IMR-90 (cell line): ENCODE measurements around the gene ANKEF1. TPM values are rescaled to one million over a fixed set of nuclear protein-coding genes. Genes with fewer than 3 reads are reported as not detected.

Experiments
- ATAC-seq: fragments of 200-7000 bp; cut with Tn5 transposase; 2 replicates; pipeline ENCODE4 v1.9.1; 2020; ENCODE audit warnings: low read depth, mild to moderate bottlenecking, moderate library complexity
- BruUV-seq: library from RNA; stranded (reverse); fragments of 400-500 nt; replicated peaks from 2 replicates; lab custom pipeline; 2021; lab: Mats Ljungman, UMichigan
- CTCF ChIA-PET: fragments of 300-600 bp; formaldehyde crosslinking; extraction: SDS; loops from one replicate; lab custom pipeline; 2021; ENCODE audit warnings: antibody characterized with exemption; lab: Yijun Ruan, JAX
- POLR2A ChIA-PET: fragments of 300-600 bp; sonication (Branson Sonifier 250); formaldehyde crosslinking; loops from one replicate; lab custom pipeline; 2022; ENCODE audit warnings: antibody characterized with exemption; ENCODE audit not compliant: unreplicated experiment; lab: Charles Lee
- DNase-seq: peaks from one replicate; pipeline ENCODE4 v3.0.0; 2013
- H2AFZ ChIP-seq: replicated peaks from 2 replicates; pipeline ENCODE3; 2013; ENCODE audit warnings: low read length, mild to moderate bottlenecking; ENCODE audit not compliant: poor library complexity
- H2AK5ac ChIP-seq: 2 replicates; pipeline ENCODE4 v1.6.1; 2013; ENCODE audit warnings: low read depth, low read length, inconsistent platforms
- H2AK9ac ChIP-seq: replicated peaks from 2 replicates; pipeline ENCODE3; 2013; ENCODE audit warnings: mild to moderate bottlenecking, low read depth, low read length, moderate library complexity; ENCODE audit not compliant: poor library complexity
- H2BK120ac ChIP-seq: 2 replicates; pipeline ENCODE4 v1.6.1; 2013; ENCODE audit warnings: low read depth, low read length, inconsistent platforms
- H2BK15ac ChIP-seq: 3 replicates; pipeline ENCODE4 v1.6.1; 2013; ENCODE audit warnings: low read depth, low read length, inconsistent platforms
- H2BK20ac ChIP-seq: 2 replicates; pipeline ENCODE4 v1.6.1; 2013; ENCODE audit warnings: low read depth, mild to moderate bottlenecking, inconsistent platforms, low read length, moderate library complexity
- H2BK5ac ChIP-seq: 2 replicates; pipeline ENCODE4 v1.6.1; 2013; ENCODE audit warnings: mild to moderate bottlenecking, low read depth, low read length, inconsistent platforms; ENCODE audit not compliant: poor library complexity, severe bottlenecking
- H3K14ac ChIP-seq: replicated peaks from 2 replicates; pipeline ENCODE4 v1.6.1; 2013; ENCODE audit warnings: low read depth, low read length, inconsistent platforms
- H3K18ac ChIP-seq: 2 replicates; pipeline ENCODE4 v1.6.1; 2013; ENCODE audit warnings: low read depth, low read length, control low read depth
- H3K23ac ChIP-seq: 2 replicates; pipeline ENCODE4 v1.6.1; 2013; ENCODE audit warnings: low read depth, low read length, inconsistent platforms
- H3K27ac ChIP-seq: 2 replicates; pipeline ENCODE4 v1.5.1; 2013; ENCODE audit warnings: mild to moderate bottlenecking, control low read depth, low read length; ENCODE audit not compliant: insufficient read depth
- H3K27me3 ChIP-seq: 2 replicates; pipeline ENCODE4 v1.6.1; 2013; ENCODE audit warnings: low read length; ENCODE audit not compliant: control insufficient read depth, insufficient read depth
- H3K36me3 ChIP-seq: 2 replicates; pipeline ENCODE4 v1.6.1; 2013; ENCODE audit warnings: low read length, mixed read lengths; ENCODE audit not compliant: control insufficient read depth, insufficient read depth
- H3K4ac ChIP-seq: 2 replicates; pipeline ENCODE4 v1.6.1; 2013; ENCODE audit warnings: low read depth, low read length, inconsistent platforms
- H3K4me1 ChIP-seq: 2 replicates; pipeline ENCODE4 v1.6.1; 2013; ENCODE audit warnings: low read length, mixed read lengths; ENCODE audit not compliant: control insufficient read depth, insufficient read depth
- H3K4me2 ChIP-seq: 2 replicates; pipeline ENCODE4 v1.6.1; 2013; ENCODE audit warnings: low read depth, mild to moderate bottlenecking, control low read depth, low read length, moderate library complexity
- H3K4me3 ChIP-seq: 2 replicates; pipeline ENCODE4 v1.5.1; 2013; ENCODE audit warnings: low read depth, mild to moderate bottlenecking, control low read depth, low read length, moderate library complexity; ENCODE audit not compliant: insufficient read depth
- H3K56ac ChIP-seq: 2 replicates; pipeline ENCODE4 v1.6.1; 2013; ENCODE audit warnings: low read length, inconsistent platforms; ENCODE audit not compliant: insufficient read depth; ENCODE audit errors: extremely low read depth
- H3K79me1 ChIP-seq, 2 experiments: 2 replicates each; pipeline ENCODE4 v1.6.1; 2013; ENCODE audit warnings: low read length in 2 of 2, inconsistent platforms in 1 of 2, low read depth in 1 of 2
- H3K9ac ChIP-seq: 2 replicates; pipeline ENCODE4 v1.6.1; 2013; ENCODE audit warnings: low read depth, low read length, control low read depth
- H3K9me1 ChIP-seq: 2 replicates; pipeline ENCODE4 v1.6.1; 2013; ENCODE audit warnings: low read length, inconsistent platforms; ENCODE audit not compliant: insufficient read depth
- H3K9me3 ChIP-seq: 2 replicates; pipeline ENCODE4 v1.6.1; 2013; ENCODE audit warnings: low read length; ENCODE audit not compliant: control insufficient read depth, insufficient read depth
- H4K20me1 ChIP-seq: 2 replicates; pipeline ENCODE4 v1.6.1; 2013; ENCODE audit warnings: low read length, inconsistent platforms; ENCODE audit not compliant: insufficient read depth
- H4K5ac ChIP-seq: 2 replicates; pipeline ENCODE4 v1.6.1; 2013; ENCODE audit warnings: mild to moderate bottlenecking, low read depth, low read length, control low read depth
- H4K8ac ChIP-seq, 2 experiments: 2 replicates each; pipeline ENCODE4 v1.6.1; 2013; ENCODE audit warnings: low read depth in 2 of 2, low read length in 2 of 2, control low read depth in 1 of 2, inconsistent platforms in 1 of 2
- H4K91ac ChIP-seq: 2 replicates; pipeline ENCODE4 v1.6.1; 2013; ENCODE audit warnings: low read depth, low read length, inconsistent platforms; ENCODE audit not compliant: insufficient read depth
- BHLHE40 ChIP-seq: fragments of 150-350 bp; IDR thresholded peaks from 2 replicates; pipeline ENCODE4 v1.6.1; 2016; ENCODE audit warnings: mild to moderate bottlenecking, low read depth, low read length
- CEBPB ChIP-seq: IDR thresholded peaks from 2 replicates; pipeline ENCODE4 v1.6.1; 2012; ENCODE audit warnings: low read depth, low read length, improper control_type of control experiment
- CHD1 ChIP-seq: IDR thresholded peaks from 2 replicates; pipeline ENCODE4 v1.6.1; 2012; ENCODE audit warnings: low read depth, low read length, improper control_type of control experiment
- CTCF ChIP-seq: conservative IDR thresholded peaks from 2 replicates; pipeline ENCODE4 v1.5.1; 2012; ENCODE audit warnings: mild to moderate bottlenecking, low read depth, low read length, improper control_type of control experiment
- ELK1 ChIP-seq: fragments of 150-350 bp; IDR thresholded peaks from 2 replicates; pipeline ENCODE4 v1.6.1; 2016; ENCODE audit warnings: low read depth, mild to moderate bottlenecking, low read length, moderate library complexity, borderline replicate concordance
- FOS ChIP-seq: fragments of 150-350 bp; IDR thresholded peaks from 2 replicates; pipeline ENCODE4 v1.6.1; 2016; ENCODE audit warnings: low read depth, low read length
- MAFK ChIP-seq: IDR thresholded peaks from 2 replicates; pipeline ENCODE4 v1.6.1; 2012; ENCODE audit warnings: low read depth, low read length, improper control_type of control experiment
- MAZ ChIP-seq: IDR thresholded peaks from 2 replicates; pipeline ENCODE4 v1.6.1; 2012; ENCODE audit warnings: low read depth, mild to moderate bottlenecking, low read length, improper control_type of control experiment, moderate library complexity, borderline replicate concordance
- MXI1 ChIP-seq: IDR thresholded peaks from 2 replicates; pipeline ENCODE4 v1.6.1; 2012; ENCODE audit warnings: low read depth, mild to moderate bottlenecking, low read length, moderate library complexity, borderline replicate concordance
- NFE2L2 ChIP-seq: fragments of 150-350 bp; IDR thresholded peaks from 2 replicates; pipeline ENCODE4 v1.6.1; 2016; ENCODE audit warnings: low read depth, mild to moderate bottlenecking, low read length
- POLR2A ChIP-seq: IDR thresholded peaks from 2 replicates; pipeline ENCODE4 v1.6.1; 2012; ENCODE audit warnings: mild to moderate bottlenecking, low read depth, low read length
- RAD21 ChIP-seq: IDR thresholded peaks from 2 replicates; pipeline ENCODE4 v1.6.1; 2012; ENCODE audit warnings: low read length, improper control_type of control experiment
- RCOR1 ChIP-seq: IDR thresholded peaks from 2 replicates; pipeline ENCODE4 v1.6.1; 2012; ENCODE audit warnings: mild to moderate bottlenecking, low read length, improper control_type of control experiment; ENCODE audit not compliant: insufficient replicate concordance
- RFX5 ChIP-seq: IDR thresholded peaks from 2 replicates; pipeline ENCODE4 v1.8.0; 2012; ENCODE audit warnings: low read depth, mild to moderate bottlenecking, low read length, moderate library complexity
- SMC3 ChIP-seq: fragments of 150-350 bp; IDR thresholded peaks from 2 replicates; pipeline ENCODE4 v1.6.1; 2016; ENCODE audit warnings: low read depth, mild to moderate bottlenecking, antibody characterized with exemption, low read length, moderate library complexity
- USF2 ChIP-seq: fragments of 150-350 bp; IDR thresholded peaks from 2 replicates; pipeline ENCODE4 v1.6.1; 2017; ENCODE audit warnings: mild to moderate bottlenecking, antibody characterized with exemption, low read length, low read depth
- WGBS, 2 experiments: methylation state at CpG; one replicate each; pipeline versions ENCODE4 v1.1.5 to v1.1.7; 2013; ENCODE audit warnings: missing lambda C conversion rate in 2 of 2; ENCODE audit not compliant: insufficient read length in 1 of 2; ENCODE audit errors: extremely low coverage in 2 of 2; 5-methylcytosine and 5-hydroxymethylcytosine counted together
- dilution Hi-C: fragments of 300-500 bp; cut with HindIII; formaldehyde crosslinking; loops from one replicate; pipeline ENCODE4 v1.14.3; 2018; ENCODE audit warnings: low sequenced_read_pairs; ENCODE audit not compliant: unreplicated experiment
- in situ Hi-C: fragments of 300-500 bp; cut with MboI; formaldehyde crosslinking; loops from 3 replicates; pipeline ENCODE4 v1.14.3; 2019; ENCODE audit warnings: low sequenced_read_pairs, inconsistent platforms, mixed read lengths
- intact Hi-C: fragments of 100-400 bp; cut with micrococcal nuclease; formaldehyde crosslinking; loops from 2 replicates; pipeline ENCODE4 v1.10.0; 2022
- polyA plus RNA-seq, 3 experiments: library from polyadenylated mRNA; depleted of rRNA; stranded (reverse); fragments of >200 nt; gene quantifications; 2 replicates each; pipeline ENCODE4 v1.2.3, GENCODE V29; 2012; ENCODE audit warnings: low replicate concordance in 1 of 3
- total RNA-seq: library from RNA; depleted of rRNA; stranded (reverse); fragments of >200 nt; gene quantifications from 2 replicates; pipeline ENCODE4 v1.2.3, GENCODE V29; 2012

The ANKEF1 gene
- total and polyA plus RNA-seq, 2 of the 4 experiments (the other 2 are of a cell fraction), result 0.31 to 0.54 TPM

GRCh38 chr20:10023911-10024310 is 10.9 kb upstream of the ANKEF1 start:
- dilution Hi-C loops (no loop called here), in situ Hi-C loops (no loop called here), intact Hi-C loops (no loop called here)
- ChIA-PET POLR2A (no interaction called here), CTCF (no interaction called here)
- WGBS, 2 experiments, result no CpG with 5 or more reads among the region's 2 CpGs
- H3K18ac ChIP-seq, result no peak overlapping the region
- no peak overlapping the region for H2AK5ac ChIP-seq
- no peak overlapping the region for H3K14ac ChIP-seq
- H2AFZ ChIP-seq, result no peak overlapping the region
- no peak overlapping the region for H2BK20ac ChIP-seq
- ATAC-seq (no peak), DNase-seq (no peak)
- H3K36me3 ChIP-seq, result no peaks in the 10 kb centered on the region
- H2BK120ac ChIP-seq, result no peak overlapping the region
- H3K4me2 ChIP-seq, result no peak overlapping the region
- peaks cover 7% of the 10 kb centered on the region for H3K27me3 ChIP-seq
- H4K91ac ChIP-seq, result no peak overlapping the region
- no peak overlapping the region for H3K9ac ChIP-seq
- H3K9me1 ChIP-seq, result no peaks in the 10 kb centered on the region
- no peak overlapping the region for H3K27ac ChIP-seq
- no peak overlapping the region for H3K23ac ChIP-seq
- TF ChIP-seq RCOR1 (no peak), NFE2L2 (no peak), MAFK (no peak), USF2 (no peak), RFX5 (no peak), CTCF (no peak), MXI1 (no peak), MAZ (no peak), RAD21 (no peak), CHD1 (no peak), ELK1 (no peak), BHLHE40 (no peak), CEBPB (no peak), FOS (no peak), SMC3 (no peak), POLR2A (no peak)
- no peak overlapping the region for H3K4ac ChIP-seq
- no peak overlapping the region for H2BK5ac ChIP-seq
- no peak overlapping the region for H2BK15ac ChIP-seq
- H3K79me1 ChIP-seq, result no peaks in the 10 kb centered on the region
- no peaks in the 10 kb centered on the region for H4K20me1 ChIP-seq
- no peak overlapping the region for H3K4me3 ChIP-seq
- no peak overlapping the region for H4K5ac ChIP-seq
- H2AK9ac ChIP-seq, result no peak overlapping the region
- no TSS peak for BruUV-seq
- no peak overlapping the region for H4K8ac ChIP-seq
- H3K9me3 ChIP-seq, result no peaks in the 10 kb centered on the region
- H3K4me1 ChIP-seq, result no peaks in the 10 kb centered on the region
- H3K56ac ChIP-seq, result no peak overlapping the region
